ENCODE measurements around the gene CPNE4. TPM values are rescaled to one million over a fixed set of nuclear protein-coding genes. Genes with fewer than 3 reads are reported as not detected.

CPNE4 gene
- total and polyA plus RNA-seq, 10 donors = 0.03 to 3.1 (median 0.91) TPM; not detected in 2

DNA sequence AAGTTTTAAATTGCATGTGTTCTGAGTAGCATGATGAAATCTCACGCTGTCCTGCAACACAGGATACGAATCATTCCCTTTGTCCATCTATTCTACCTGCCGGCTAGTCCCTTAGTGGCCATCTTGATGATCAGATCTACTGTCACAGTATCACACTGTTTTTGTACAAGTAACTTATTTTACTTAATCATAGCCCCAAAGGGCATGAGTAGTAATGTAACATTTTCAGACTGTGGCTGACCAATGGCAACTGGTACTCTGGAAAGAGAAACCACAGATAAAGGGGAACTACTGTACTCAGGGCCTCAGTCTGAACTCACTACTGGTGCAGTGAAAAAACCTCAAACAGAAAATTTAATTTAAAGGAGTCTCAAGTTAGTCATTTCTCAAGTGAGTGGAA lies 404.7 kb downstream of the CPNE4 start:
- no peak overlapping the region for H3K4me3 ChIP-seq
- H3K9me3 ChIP-seq = no peaks in the 10 kb centered on the region
- H3K27ac ChIP-seq = no peak overlapping the region
- intact Hi-C loops (cut with DNase I; ENCODE audit: low total_unique reads) = no loop called here
- WGBS, 5 donors = 36 to 79% (median 59%) methylated on average over 3 of the region's 3 CpGs
- TF ChIP-seq POLR2A (IDR thresholded peaks at IDR 0.05) = no peak
- no peak for TF ChIP-seq POLR2AphosphoS5 (IDR thresholded peaks at IDR 0.05)
- TF ChIP-seq, protein P1, sequence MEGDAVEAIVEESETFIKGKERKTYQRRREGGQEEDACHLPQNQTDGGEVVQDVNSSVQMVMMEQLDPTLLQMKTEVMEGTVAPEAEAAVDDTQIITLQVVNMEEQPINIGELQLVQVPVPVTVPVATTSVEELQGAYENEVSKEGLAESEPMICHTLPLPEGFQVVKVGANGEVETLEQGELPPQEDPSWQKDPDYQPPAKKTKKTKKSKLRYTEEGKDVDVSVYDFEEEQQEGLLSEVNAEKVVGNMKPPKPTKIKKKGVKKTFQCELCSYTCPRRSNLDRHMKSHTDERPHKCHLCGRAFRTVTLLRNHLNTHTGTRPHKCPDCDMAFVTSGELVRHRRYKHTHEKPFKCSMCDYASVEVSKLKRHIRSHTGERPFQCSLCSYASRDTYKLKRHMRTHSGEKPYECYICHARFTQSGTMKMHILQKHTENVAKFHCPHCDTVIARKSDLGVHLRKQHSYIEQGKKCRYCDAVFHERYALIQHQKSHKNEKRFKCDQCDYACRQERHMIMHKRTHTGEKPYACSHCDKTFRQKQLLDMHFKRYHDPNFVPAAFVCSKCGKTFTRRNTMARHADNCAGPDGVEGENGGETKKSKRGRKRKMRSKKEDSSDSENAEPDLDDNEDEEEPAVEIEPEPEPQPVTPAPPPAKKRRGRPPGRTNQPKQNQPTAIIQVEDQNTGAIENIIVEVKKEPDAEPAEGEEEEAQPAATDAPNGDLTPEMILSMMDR (IDR thresholded peaks at IDR 0.05 in 8 of 11, conservative IDR thresholded peaks at IDR 0.05 in 3 of 11) = no peak
- H3K27me3 ChIP-seq (replicated peaks in 1 of 7) = peaks cover 0 to 4% (median 0%) of the 10 kb centered on the region in 7 donors
- H3K4me1 ChIP-seq = no peaks in the 10 kb centered on the region
- DNase-seq = no peak
- no peaks in the 10 kb centered on the region for H3K36me3 ChIP-seq

DNA sequence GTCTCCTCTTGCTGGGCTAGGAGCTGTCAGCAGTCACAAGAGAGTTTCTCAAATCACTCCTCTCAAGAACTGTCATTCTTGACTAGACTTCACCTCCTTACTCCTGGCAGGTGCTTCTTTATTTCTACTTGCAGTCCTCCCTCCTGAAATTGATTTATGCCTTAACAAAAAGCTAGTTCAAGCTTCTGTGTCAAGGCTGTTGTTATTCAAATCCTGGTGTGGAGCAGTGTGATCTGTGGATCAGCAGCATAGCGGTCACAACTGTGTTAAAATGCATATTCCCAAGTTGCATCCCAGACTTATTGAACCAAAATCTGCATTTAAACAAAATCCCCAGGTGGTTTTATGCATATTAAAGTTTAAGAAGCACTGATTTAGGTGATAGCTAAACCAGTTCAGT lies 411.4 kb downstream of the CPNE4 start:
- no peaks in the 10 kb centered on the region for H3K9me3 ChIP-seq
- TF ChIP-seq, protein P1 (IDR thresholded peaks at IDR 0.05 in 8 of 11, conservative IDR thresholded peaks at IDR 0.05 in 3 of 11) = no peak
- no peak for TF ChIP-seq POLR2AphosphoS5 (IDR thresholded peaks at IDR 0.05)
- TF ChIP-seq POLR2A (IDR thresholded peaks at IDR 0.05) = no peak
- no peak overlapping the region for H3K27ac ChIP-seq
- no peak overlapping the region for H3K4me3 ChIP-seq
- H3K4me1 ChIP-seq = no peaks in the 10 kb centered on the region
- intact Hi-C loops (cut with DNase I; ENCODE audit: low total_unique reads) = no loop called here
- no peaks in the 10 kb centered on the region for H3K36me3 ChIP-seq
- no peaks in the 10 kb centered on the region for H3K27me3 ChIP-seq (replicated peaks in 1 of 7)
- WGBS, 5 donors = 85 to 92% (median 87%) methylated on average over 1 of the region's 1 CpG
- no peak for DNase-seq

DNA sequence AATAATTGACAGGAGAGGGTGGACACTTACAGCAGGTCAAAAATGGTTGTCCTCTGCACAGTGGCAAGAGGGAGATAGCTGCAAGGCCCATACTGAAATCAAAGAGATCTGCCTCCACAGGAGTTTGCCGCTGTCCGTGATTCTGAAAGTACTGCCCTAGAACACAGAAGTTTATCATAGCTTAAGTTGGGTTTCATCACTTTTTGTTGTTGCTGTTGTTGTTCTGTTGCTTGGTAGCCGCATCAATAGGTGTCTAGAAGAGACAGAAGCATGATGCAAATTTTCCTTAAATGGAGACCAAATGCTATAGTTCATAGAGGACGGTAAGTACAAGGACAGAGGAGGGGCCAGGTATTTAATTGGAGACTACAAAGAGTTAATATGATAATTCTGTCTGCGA lies 412.1 kb downstream of the CPNE4 start:
- DNase-seq = no peak
- no peaks in the 10 kb centered on the region for H3K4me1 ChIP-seq
- TF ChIP-seq POLR2A (IDR thresholded peaks at IDR 0.05) = no peak
- TF ChIP-seq, protein P1 (IDR thresholded peaks at IDR 0.05 in 8 of 11, conservative IDR thresholded peaks at IDR 0.05 in 3 of 11) = no peak
- TF ChIP-seq POLR2AphosphoS5 (IDR thresholded peaks at IDR 0.05) = no peak
- H3K27me3 ChIP-seq (replicated peaks in 1 of 7) = no peaks in the 10 kb centered on the region
- intact Hi-C loops (cut with DNase I; ENCODE audit: low total_unique reads) = no loop called here
- H3K27ac ChIP-seq = no peak overlapping the region
- H3K9me3 ChIP-seq = no peaks in the 10 kb centered on the region
- no peak overlapping the region for H3K4me3 ChIP-seq
- 77 to 93% (median 88%) methylated on average over 5 of the region's 5 CpGs for WGBS, 5 donors
- no peaks in the 10 kb centered on the region for H3K36me3 ChIP-seq

DNA sequence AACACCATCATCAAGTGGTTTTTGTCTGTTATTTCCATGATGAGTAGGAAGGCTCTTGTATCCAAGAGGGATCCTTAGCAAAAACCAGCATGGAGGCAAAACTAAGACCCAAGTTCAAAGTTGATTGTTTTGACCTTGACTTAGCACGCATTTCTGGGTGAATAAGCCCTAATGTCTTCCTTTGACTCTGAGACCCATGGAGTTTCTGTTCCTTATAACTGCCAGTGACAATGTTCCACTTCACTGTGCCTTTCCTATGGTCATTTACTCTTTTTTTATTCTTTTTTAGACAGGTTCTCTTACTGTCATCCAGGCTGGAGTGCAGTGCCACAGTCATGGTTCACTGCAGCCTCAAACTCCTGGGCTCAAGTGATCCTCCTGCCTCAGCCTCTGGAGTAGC lies 413.8 kb downstream of the CPNE4 start:
- intact Hi-C loops (cut with DNase I; ENCODE audit: low total_unique reads) = no loop called here
- whole genome bisulfite sequencing, 5 donors = 50 to 81% (median 53%) methylated on average over 1 of the region's 1 CpG

More for the DNA sequence above, 413.8 kb downstream of the CPNE4 start:
- Histone ChIP-seq H3K4me1 (no peaks in the 10 kb centered on the region), H3K4me3 (no peak overlapping the region), H3K36me3 (no peaks in the 10 kb centered on the region), H3K9me3 (no peaks in the 10 kb centered on the region), H3K27me3 (replicated peaks in 1 of 7) (no peaks in the 10 kb centered on the region), H3K27ac (no peak overlapping the region)
- TF ChIP-seq POLR2A (IDR thresholded peaks at IDR 0.05) (no peak), POLR2AphosphoS5 (IDR thresholded peaks at IDR 0.05) (no peak)
- TF ChIP-seq, protein P1 (IDR thresholded peaks at IDR 0.05 in 8 of 11, conservative IDR thresholded peaks at IDR 0.05 in 3 of 11) = no peak
- no peak for DNase-seq
